Stimulated activated CD8-positive, alpha-beta memory T cell treated with anti-CD3 and anti-CD28 coated beads, Interleukin-4, amount 100 ng/mL, for 24 hours (primary cell): ENCODE data around the gene ZNF628.

ENCODE experiments used
- DNase-seq: peaks from one replicate; pipeline ENCODE4 v3.0.0-alpha.2; 2020; ENCODE audit warnings: low read depth

The ZNF628 gene

GRCh38 chr19:55465460-55466240 is 10.8 kb upstream of the ZNF628 start:
- DNase-seq, result no peak

DNA sequence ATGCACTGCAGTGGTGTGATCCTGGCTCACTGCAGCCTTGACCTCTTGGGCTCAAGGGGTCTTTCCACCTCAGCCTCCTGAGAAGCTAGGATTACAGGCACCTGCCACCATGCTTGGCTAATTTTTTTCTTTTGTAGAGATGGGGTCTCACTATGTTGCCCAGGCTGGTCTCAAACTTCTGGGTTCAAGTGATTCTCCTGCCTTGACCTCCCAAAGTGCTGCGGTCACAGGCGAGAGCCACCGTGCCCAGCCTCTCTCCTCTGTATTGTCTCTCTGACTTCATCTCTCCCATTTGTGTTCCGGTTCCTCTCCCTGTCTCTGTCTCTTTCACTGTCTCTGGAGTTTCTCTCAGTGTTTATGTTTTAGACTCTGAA is 10.2 kb upstream of the ZNF628 start:
- DNase-seq, result no peak

GRCh38 chr19:55467236-55468053 is 9.0 kb upstream of the ZNF628 start:
- DNase-seq, result peak; percentile 58

DNA sequence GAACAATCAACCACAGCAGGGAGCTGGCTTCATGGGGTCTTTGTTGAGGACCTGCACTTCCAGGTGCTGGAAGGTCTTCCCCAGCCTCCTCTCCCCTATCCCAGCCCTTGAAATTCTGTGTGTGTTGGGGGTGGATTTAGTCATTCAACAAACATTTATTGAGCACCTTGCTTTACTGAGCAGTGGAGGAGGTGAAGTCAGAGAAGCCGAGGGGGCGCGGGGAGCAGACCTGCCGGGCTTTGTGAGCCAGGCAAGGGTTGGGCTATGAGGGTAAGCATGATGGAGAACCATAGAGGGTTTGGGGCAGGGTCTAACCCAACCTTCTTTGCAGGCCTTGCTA is 8.4 kb upstream of the ZNF628 start:
- no peak for DNase-seq

DNA sequence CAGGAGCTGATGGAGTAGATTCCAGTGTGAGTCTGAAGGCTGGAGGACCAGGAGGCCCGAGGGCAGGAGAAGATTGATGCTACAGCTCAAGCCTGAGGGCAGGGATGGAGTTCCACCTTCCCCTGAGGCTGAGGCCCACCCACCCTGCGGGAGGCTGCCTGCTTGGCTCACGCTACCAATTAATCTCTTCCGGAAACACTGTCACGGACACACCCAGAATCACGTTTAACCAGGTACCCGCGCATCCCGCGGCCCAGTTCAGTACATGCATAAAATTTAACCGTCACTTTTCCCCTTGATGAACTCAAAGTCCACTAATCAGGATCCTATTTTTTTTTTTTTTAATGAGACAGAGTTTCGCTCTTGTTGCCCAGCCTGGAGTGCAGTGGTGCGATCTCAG is 5.2 kb upstream of the ZNF628 start:
- DNase-seq, result no peak

GRCh38 chr19:55472463-55472862 is 4.0 kb upstream of the ZNF628 start:
- DNase-seq, result no peak

DNA sequence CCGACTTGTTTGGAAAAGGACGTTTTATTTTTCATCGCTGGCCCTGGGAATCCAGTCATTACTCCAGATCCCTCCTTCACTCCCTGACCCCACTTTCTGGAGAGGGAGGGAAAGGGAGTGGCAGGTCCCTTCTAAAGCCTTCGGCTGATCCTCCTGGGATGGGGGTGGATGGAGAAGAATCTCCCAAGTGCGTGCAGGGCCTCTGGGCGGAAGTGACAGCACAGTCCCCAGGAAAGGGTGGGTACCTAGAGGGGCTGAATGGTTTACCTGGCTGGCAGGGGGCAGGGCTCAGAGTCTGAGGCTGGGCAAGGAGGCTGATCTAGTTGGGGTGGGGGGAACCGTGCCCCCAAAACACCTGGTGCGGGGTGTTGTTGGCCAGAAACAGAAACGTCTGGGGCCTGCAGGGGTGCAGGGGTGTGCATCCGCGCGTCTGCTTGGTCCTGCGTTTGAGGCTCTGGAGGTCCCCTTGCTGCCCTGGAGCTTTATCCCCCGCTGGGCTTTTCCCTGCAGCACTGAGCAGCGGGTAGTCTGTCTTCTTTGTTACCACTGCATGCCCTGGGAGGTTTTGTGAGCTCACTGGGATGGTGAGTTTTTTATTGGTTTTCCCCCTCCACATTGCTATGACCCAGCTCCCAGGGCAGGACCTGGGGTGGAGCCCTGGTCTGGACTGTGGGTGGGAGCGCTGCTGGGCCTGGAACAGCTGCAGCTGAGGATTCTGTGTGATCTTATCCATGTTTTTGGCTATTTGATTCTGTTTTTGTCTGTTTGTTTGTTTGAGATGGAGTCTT is 3.0 kb upstream of the ZNF628 start:
- no peak for DNase-seq

GRCh38 chr19:55474269-55475265 is 1.9 kb upstream of the ZNF628 start:
- DNase-seq, result no peak

DNA sequence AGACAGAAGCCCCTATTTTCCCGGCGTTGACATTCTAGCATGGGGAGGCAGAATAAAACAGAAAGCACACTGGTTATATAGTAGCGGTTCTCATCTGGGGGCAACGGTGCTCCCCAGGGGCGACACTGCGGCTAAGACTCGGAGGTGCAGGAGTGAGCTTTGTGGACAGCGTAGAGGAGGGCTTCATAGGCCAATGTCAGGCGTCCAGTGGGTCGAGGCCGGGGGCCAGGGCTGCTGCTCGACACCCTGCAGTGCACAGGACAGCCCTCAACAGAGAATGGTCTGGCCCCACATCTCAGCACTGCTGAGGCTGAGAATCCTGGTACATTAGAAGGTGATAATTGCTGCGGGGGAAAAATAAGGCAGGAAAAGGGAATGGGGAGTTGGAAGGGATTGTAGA is 1.5 kb downstream of the ZNF628 start:
- DNase-seq, result no peak

DNA sequence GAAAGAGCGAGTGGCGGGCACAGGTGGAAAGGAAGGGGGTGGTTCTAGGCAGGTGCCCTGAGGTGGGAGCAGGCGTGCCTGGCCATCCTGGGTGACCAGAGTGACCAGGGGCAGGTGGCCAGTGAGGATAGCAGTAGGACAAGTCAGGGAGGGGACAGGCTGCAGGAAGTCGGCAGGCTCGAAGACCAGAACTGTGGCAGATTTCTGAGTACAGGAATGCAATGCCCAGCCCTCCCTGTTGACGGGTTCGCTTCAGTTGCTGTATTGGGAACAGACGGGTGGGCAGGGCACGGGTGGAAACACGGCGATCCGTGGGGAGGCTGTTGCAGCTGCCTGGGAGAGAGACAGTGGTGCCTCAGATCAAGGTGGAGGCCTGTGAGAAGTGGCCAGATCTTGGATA is 1.9 kb downstream of the ZNF628 start:
- no peak for DNase-seq

DNA sequence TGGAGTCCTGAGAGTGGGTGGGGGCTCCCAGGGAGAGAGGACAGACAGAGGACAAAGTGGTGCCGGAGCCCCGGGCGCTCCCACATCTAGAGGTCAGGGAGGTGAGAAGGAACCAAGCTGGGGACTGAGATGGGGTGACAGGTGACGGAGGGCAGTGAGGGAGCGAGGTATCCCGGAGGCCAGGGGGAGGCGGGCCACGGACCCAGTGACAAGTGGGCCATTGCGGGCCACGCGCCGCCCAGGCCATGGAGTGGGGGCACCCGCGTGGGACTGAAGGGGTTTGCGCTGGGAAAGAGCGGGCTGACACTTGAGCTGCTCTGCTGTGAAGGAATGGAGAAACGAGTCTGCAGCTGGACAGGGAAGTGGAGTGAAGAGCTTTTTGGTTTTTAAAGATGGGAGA is 2.6 kb downstream of the ZNF628 start:
- DNase-seq, result no peak

GRCh38 chr19:55479451-55480230 is 3.2 kb downstream of the ZNF628 start:
- DNase-seq, result no peak

DNA sequence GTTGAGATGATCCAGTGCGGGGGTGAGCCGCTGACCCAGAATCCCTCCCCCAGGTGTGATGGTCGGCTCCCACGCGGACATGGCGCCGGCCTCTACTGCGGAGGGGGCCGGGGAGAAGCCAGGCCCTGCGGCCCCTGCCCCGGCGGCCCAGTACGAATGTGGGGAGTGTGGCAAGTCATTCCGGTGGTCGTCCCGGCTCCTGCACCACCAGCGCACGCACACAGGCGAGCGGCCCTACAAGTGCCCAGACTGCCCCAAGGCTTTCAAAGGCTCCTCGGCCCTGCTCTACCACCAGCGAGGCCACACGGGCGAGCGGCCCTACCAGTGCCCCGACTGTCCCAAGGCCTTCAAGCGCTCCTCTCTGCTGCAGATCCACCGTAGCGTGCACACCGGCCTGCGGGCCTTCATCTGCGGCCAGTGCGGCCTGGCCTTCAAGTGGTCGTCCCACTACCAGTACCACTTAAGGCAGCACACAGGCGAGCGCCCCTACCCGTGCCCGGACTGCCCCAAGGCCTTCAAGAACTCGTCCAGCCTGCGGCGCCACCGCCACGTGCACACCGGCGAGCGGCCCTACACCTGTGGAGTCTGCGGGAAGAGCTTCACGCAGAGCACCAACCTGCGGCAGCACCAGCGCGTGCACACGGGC is 4.9 kb downstream of the ZNF628 start:
- DNase-seq, result no peak

DNA sequence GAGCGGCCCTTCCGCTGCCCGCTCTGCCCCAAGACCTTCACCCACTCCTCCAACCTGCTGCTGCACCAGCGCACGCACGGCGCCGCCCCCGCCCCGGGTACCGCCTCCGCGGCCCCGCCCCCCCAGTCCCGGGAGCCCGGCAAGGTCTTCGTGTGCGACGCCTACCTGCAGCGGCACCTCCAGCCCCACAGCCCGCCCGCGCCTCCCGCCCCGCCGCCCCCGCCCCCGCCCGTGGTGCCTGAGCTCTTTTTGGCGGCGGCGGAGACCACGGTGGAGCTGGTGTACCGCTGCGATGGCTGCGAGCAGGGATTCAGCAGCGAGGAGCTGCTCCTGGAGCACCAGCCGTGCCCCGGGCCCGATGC is 5.4 kb downstream of the ZNF628 start:
- no peak for DNase-seq

DNA sequence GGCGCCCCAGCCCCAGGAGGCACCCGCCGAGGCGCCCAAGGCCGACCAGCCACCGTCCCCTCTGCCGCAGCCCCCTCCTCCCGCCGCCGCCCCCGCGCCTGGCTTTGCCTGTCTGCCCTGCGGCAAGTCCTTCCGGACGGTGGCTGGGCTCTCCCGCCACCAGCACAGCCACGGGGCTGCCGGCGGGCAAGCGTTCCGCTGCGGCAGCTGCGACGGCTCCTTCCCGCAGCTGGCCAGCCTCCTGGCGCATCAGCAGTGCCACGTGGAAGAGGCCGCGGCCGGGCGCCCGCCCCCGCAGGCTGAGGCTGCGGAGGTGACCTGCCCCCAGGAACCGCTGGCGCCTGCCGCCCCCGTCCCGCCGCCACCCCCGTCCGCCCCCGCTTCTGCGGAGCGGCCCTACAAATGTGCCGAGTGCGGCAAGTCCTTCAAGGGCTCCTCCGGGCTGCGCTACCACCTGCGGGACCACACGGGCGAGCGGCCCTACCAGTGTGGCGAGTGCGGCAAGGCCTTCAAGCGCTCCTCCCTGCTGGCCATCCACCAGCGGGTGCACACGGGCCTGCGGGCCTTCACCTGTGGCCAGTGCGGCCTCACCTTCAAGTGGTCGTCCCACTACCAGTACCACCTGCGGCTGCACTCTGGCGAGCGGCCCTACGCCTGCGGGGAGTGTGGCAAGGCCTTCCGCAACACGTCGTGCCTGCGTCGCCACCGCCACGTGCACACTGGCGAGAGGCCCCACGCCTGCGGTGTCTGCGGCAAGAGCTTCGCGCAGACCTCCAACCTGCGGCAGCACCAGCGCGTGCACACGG is 5.9 kb downstream of the ZNF628 start:
- DNase-seq, result no peak

GRCh38 chr19:55482967-55483705 is 6.7 kb downstream of the ZNF628 start:
- DNase-seq, result no peak

DNA sequence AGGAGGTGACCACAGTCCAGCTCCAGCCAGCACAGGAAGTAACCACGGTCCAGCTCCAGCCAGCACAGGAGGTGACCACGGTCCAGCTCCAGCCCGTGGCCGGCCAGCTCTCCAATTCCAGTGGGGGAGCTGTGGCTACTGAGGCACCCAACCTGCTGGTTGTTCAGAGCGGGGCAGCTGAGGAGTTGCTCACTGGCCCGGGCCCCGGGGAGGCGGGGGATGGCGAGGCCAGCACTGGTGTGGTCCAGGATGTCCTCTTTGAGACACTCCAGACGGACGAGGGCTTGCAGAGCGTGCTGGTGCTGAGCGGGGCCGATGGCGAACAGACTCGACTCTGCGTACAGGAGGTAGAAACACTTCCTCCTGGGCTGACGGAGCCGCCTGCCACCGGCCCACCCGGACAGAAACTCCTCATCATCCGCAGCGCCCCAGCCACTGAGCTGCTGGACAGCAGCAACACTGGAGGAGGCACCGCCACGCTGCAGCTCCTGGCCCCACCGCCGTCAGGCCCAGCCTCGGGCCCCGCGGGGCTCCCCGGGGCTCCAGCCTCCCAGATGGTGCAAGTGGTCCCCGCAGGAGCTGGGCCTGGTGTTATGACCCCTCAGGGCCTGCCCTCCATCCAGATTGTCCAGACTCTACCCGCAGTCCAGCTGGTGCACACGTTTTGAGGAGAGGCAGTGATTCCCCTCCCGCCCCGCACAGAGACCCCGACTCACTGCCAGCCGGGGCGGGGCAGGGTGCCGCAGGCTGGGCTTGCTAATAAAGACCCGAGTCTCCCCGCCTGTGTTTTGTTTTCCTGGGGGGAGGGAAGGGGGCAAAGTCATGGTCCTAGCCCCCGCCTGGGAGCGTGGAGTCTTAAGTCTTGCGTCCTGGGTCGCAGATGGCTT is 7.5 kb downstream of the ZNF628 start:
- DNase-seq, result no peak
